Liver (tissue), 3 donors: ENCODE measurements around the gene BAG2.

Source experiments
- ATF3 ChIP-seq: IDR thresholded peaks from 2 replicates; pipeline ENCODE4 v1.6.1; 2016; ENCODE audit warnings: antibody characterized with exemption
- CTCF ChIP-seq: fragments of 150-350 bp; IDR thresholded peaks from 2 replicates; pipeline ENCODE4 v1.5.1; 2017; ENCODE audit warnings: improper control_type of control experiment, low read depth, low read length; ENCODE audit not compliant: missing input control
- FOXA1 ChIP-seq: IDR thresholded peaks from 2 replicates; pipeline ENCODE4 v1.6.1; 2016; ENCODE audit warnings: antibody characterized with exemption
- GABPA ChIP-seq, 2 donors: IDR thresholded peaks in 1 of 2; conservative IDR thresholded peaks in 1 of 2; 2 replicates each; pipeline ENCODE4 v1.6.1; 2016; ENCODE audit warnings: antibody characterized with exemption in 2 of 2, mild to moderate bottlenecking in 1 of 2, moderate library complexity in 1 of 2
- HNF4G ChIP-seq: IDR thresholded peaks from 2 replicates; pipeline ENCODE4 v1.6.1; 2016; ENCODE audit warnings: antibody characterized with exemption
- JUND ChIP-seq, 2 donors: IDR thresholded peaks; 2 replicates each; pipeline ENCODE4 v1.6.1; 2016; ENCODE audit warnings: antibody characterized with exemption in 2 of 2
- MAX ChIP-seq: IDR thresholded peaks from 2 replicates; pipeline ENCODE4 v1.6.1; 2016; ENCODE audit warnings: antibody characterized with exemption
- SP1 ChIP-seq: IDR thresholded peaks from 2 replicates; pipeline ENCODE4 v1.6.1; 2018; ENCODE audit warnings: antibody characterized with exemption, mild to moderate bottlenecking
- YY1 ChIP-seq: IDR thresholded peaks from 2 replicates; pipeline ENCODE4 v1.6.1; 2016; ENCODE audit warnings: antibody characterized with exemption, mild to moderate bottlenecking
- donor health status: healthy.
- donor health status: healthy.

GRCh38 chr6:57162028-57162427 is 10.1 kb upstream of the BAG2 start:
- TF ChIP-seq JUND (IDR thresholded peaks at IDR 0.05), result no peak
- no peak for TF ChIP-seq YY1
- no peak for TF ChIP-seq CTCF
- no peak for TF ChIP-seq ATF3
- no peak for TF ChIP-seq MAX
- TF ChIP-seq HNF4G, result no peak
- TF ChIP-seq GABPA (IDR thresholded peaks at IDR 0.05 in 1 of 2, conservative IDR thresholded peaks at IDR 0.05 in 1 of 2), result no peak
- TF ChIP-seq SP1, result no peak
- TF ChIP-seq FOXA1, result no peak
